Endothelial cell of umbilical vein (primary cell): Measurements from ENCODE around the gene DMWD. TPM values are rescaled to one million over a fixed set of nuclear protein-coding genes. Genes with fewer than 3 reads are reported as not detected.

Source experiments
- BruUV-seq: library from RNA; stranded (reverse); fragments of 400-500 nt; replicated peaks from 2 replicates; lab custom pipeline; 2021; lab: Mats Ljungman, UMichigan
- CTCF ChIA-PET: fragments of 300-600, 350-600 bp; sonication (Branson Sonifier 250); formaldehyde crosslinking; loops from one replicate; lab custom pipeline; 2021; ENCODE audit warnings: antibody characterized with exemption, inconsistent platforms; lab: Charles Lee
- POLR2A ChIA-PET: fragments of 300-600, 350-600 bp; sonication (Branson Sonifier 250); formaldehyde crosslinking; loops from one replicate; lab custom pipeline; 2021; ENCODE audit warnings: antibody characterized with exemption, inconsistent platforms; lab: Charles Lee
- DNase-seq: peaks from one replicate; pipeline ENCODE4 v3.0.0-alpha.2; 2011; ENCODE audit warnings: low read depth, low spot score
- FAIRE-seq: peaks from 2 replicates; lab custom pipeline; 2011; peaks lifted over from hg19 to GRCh38; lab: Jason Lieb, UNC
- H2AFZ ChIP-seq: 2 replicates; pipeline ENCODE4 v1.6.0; 2012; ENCODE audit warnings: low read depth, low read length, control low read depth, inconsistent platforms
- H3K27ac ChIP-seq: 2 replicates; pipeline ENCODE4 v1.5.1; 2011; ENCODE audit warnings: low read depth, mild to moderate bottlenecking, control low read depth, low read length, moderate library complexity; ENCODE audit not compliant: insufficient read depth
- H3K27me3 ChIP-seq, 2 experiments: 2 replicates each; pipeline versions ENCODE4 v1.6.0 to v1.6.1; 2011; ENCODE audit warnings: low read length in 2 of 2, mixed read lengths in 1 of 2; ENCODE audit not compliant: control insufficient read depth in 2 of 2, insufficient read depth in 2 of 2
- H3K36me3 ChIP-seq, 2 experiments: 2 replicates in 1 of 2; 3 replicates in 1 of 2; pipeline ENCODE4 v1.5.1; 2011; ENCODE audit warnings: low read length in 2 of 2, mild to moderate bottlenecking in 1 of 2, moderate library complexity in 1 of 2; ENCODE audit not compliant: control insufficient read depth in 2 of 2, insufficient read depth in 2 of 2; ENCODE audit errors: extremely low read depth in 1 of 2
- H3K4me1 ChIP-seq: 3 replicates; pipeline ENCODE4 v1.5.1; 2011; ENCODE audit warnings: mild to moderate bottlenecking, low read length; ENCODE audit not compliant: control insufficient read depth, insufficient read depth; ENCODE audit errors: extremely low read depth
- H3K4me2 ChIP-seq: 2 replicates; pipeline ENCODE4 v1.6.1; 2011; ENCODE audit warnings: low read length, control low read depth, mixed read lengths; ENCODE audit not compliant: insufficient read depth
- H3K4me3 ChIP-seq, 3 experiments: fragments of 200-600 bp in 1 of 3; sonication (generic), shearing (Covaris generic) in 1 of 3; replicated peaks in 1 of 3; 2 replicates each; pipeline ENCODE4 v1.5.1; 2011 to 2016; ENCODE audit warnings: control low read depth in 3 of 3, low read length in 3 of 3, mild to moderate bottlenecking in 2 of 3, inconsistent platforms in 1 of 3, low read depth in 1 of 3, moderate library complexity in 1 of 3; ENCODE audit not compliant: insufficient read depth in 1 of 3
- H3K79me2 ChIP-seq: 2 replicates; pipeline ENCODE4 v1.6.0; 2012; ENCODE audit warnings: low read length, inconsistent platforms; ENCODE audit not compliant: control insufficient read depth, insufficient read depth
- H3K9ac ChIP-seq: replicated peaks from 2 replicates; pipeline ENCODE3; 2011; ENCODE audit warnings: low read length, control low read depth; ENCODE audit not compliant: insufficient read depth; ENCODE audit errors: extremely low read depth
- H3K9me1 ChIP-seq: replicated peaks from 3 replicates; pipeline ENCODE4 v1.6.0; 2011; ENCODE audit warnings: mild to moderate bottlenecking, low read length; ENCODE audit not compliant: control insufficient read depth, insufficient read depth; ENCODE audit errors: extremely low read depth
- H3K9me3 ChIP-seq: replicated peaks from 2 replicates; pipeline ENCODE4 v1.5.1; 2012; ENCODE audit warnings: low read length, inconsistent platforms; ENCODE audit not compliant: control insufficient read depth, insufficient read depth
- H4K20me1 ChIP-seq: replicated peaks from 2 replicates; pipeline ENCODE3; 2011; ENCODE audit warnings: mild to moderate bottlenecking, low read length; ENCODE audit not compliant: control insufficient read depth, insufficient read depth; ENCODE audit errors: extremely low read depth
- CTCF ChIP-seq, 2 donors: IDR thresholded peaks; 1 replicate in 1 of 2; 2 replicates in 1 of 2; pipeline ENCODE4 v1.5.1; 2011; ENCODE audit warnings: low read length in 2 of 2, mild to moderate bottlenecking in 2 of 2, moderate library complexity in 2 of 2, control low read depth in 1 of 2, inconsistent platforms in 1 of 2, low read depth in 1 of 2; ENCODE audit not compliant: insufficient read depth in 1 of 2; ENCODE audit errors: extremely low read depth in 1 of 2
- EZH2 ChIP-seq: IDR thresholded peaks from 2 replicates; pipeline ENCODE4 v1.6.1; 2012; ENCODE audit warnings: borderline replicate concordance, low read depth, mild to moderate bottlenecking, moderate library complexity, low read length, inconsistent platforms; ENCODE audit not compliant: severe bottlenecking
- FOS ChIP-seq: IDR thresholded peaks from 2 replicates; pipeline ENCODE4 v1.6.1; 2011; ENCODE audit warnings: mild to moderate bottlenecking, low read length, moderate library complexity, borderline replicate concordance; ENCODE audit not compliant: insufficient read depth
- GATA2 ChIP-seq: IDR thresholded peaks from 2 replicates; pipeline ENCODE4 v1.7.0; 2011; ENCODE audit warnings: low read depth, mild to moderate bottlenecking, moderate library complexity, mixed read lengths, low read length; ENCODE audit not compliant: insufficient read length, insufficient read depth
- JUN ChIP-seq: IDR thresholded peaks from 2 replicates; pipeline ENCODE4 v1.6.1; 2011; ENCODE audit warnings: borderline replicate concordance, low read depth; ENCODE audit not compliant: insufficient read length, insufficient read depth
- MAX ChIP-seq: IDR thresholded peaks from 2 replicates; pipeline ENCODE4 v1.6.1; 2011; ENCODE audit not compliant: insufficient read depth, insufficient read length
- MYC ChIP-seq: IDR thresholded peaks from one replicate; pipeline ENCODE4 v1.6.1; 2011; ENCODE audit warnings: mild to moderate bottlenecking, low read depth, low read length
- POLR2A ChIP-seq: IDR thresholded peaks from 2 replicates; pipeline ENCODE4 v1.6.1; 2012; ENCODE audit warnings: low read depth, mild to moderate bottlenecking, control low read depth, low read length
- POLR2AphosphoS5 ChIP-seq: IDR thresholded peaks from 2 replicates; pipeline ENCODE4 v1.6.1; 2012; ENCODE audit warnings: low read depth, mild to moderate bottlenecking, control low read depth, low read length, moderate library complexity; ENCODE audit not compliant: insufficient read depth
- dilution Hi-C: fragments of 300-500 bp; cut with MboI; formaldehyde crosslinking; loops from one replicate; pipeline ENCODE4 v1.15.0; 2019; ENCODE audit warnings: low sequenced_read_pairs; ENCODE audit not compliant: extremely low pct_ligation_motif_present
- intact Hi-C: fragments of 100-400 bp; cut with micrococcal nuclease; formaldehyde crosslinking; loops from one replicate; pipeline ENCODE4 v1.10.0; 2022
- polyA plus RNA-seq, 4 experiments: library from polyadenylated mRNA; depleted of rRNA in 3 of 4; stranded (reverse) in 3 of 4; unstranded in 1 of 4; fragments of >200 nt; gene quantifications; 2 replicates each; pipeline versions ENCODE4 v1.2.1 to v1.2.3, GENCODE V29; 2011 to 2012; ENCODE audit warnings: missing spikeins in 1 of 4
- total RNA-seq: library from RNA; stranded (reverse); gene quantifications from 2 replicates; pipeline ENCODE4 v1.2.3, GENCODE V29; 2021

Gene DMWD
- total and polyA plus RNA-seq, 2 donors (not counting 3 experiments of a cell fraction or from before 2014, with no cell fraction given): 36.9 to 81.1 TPM

GRCh38 chr19:45821103-45821521 lies 28.5 kb upstream of the DMWD start:
- dilution Hi-C loops (no loop called here), intact Hi-C loops (no loop called here)
- no peaks in the 10 kb centered on the region for H3K79me2 ChIP-seq
- H3K27ac ChIP-seq: peak overlapping the region; percentile 58
- no peaks in the 10 kb centered on the region for H3K27me3 ChIP-seq
- H3K36me3 ChIP-seq: peaks cover 9 to 29% of the 10 kb centered on the region in 2 experiments
- TF ChIP-seq JUN (no peak), CTCF (IDR thresholded peaks at IDR 0.05; ENCODE audit: extremely low read depth in 1 of 2, insufficient read depth in 1 of 2, low read depth in 1 of 2, low read length in 2 of 2) (no peak), POLR2AphosphoS5 (no peak), MAX (no peak), MYC (no peak), FOS (no peak), EZH2 (no peak), POLR2A (no peak), GATA2 (no peak)
- no peaks in the 10 kb centered on the region for H4K20me1 ChIP-seq
- no peak for DNase-seq
- POLR2A ChIA-PET: interaction anchor here (1.2 kb wide), 1 partner anchor 11 kb away, joined by 3 read pairs; no protein-coding TSS in a partner anchor
- BruUV-seq: no TSS peak
- H3K9ac ChIP-seq: no peak overlapping the region
- no peak overlapping the region for H2AFZ ChIP-seq
- H3K9me3 ChIP-seq: no peaks in the 10 kb centered on the region
- H3K4me1 ChIP-seq: peaks cover 17% of the 10 kb centered on the region
- H3K4me3 ChIP-seq: no peak overlapping the region
- H3K4me2 ChIP-seq: no peak overlapping the region
- CTCF ChIA-PET: interaction anchor here (2.3 to 2.4 kb wide), 2 partner anchors 22 to 51 kb away, joined by 7 to 12 read pairs; partner anchors contain the start of gene SIX5
- FAIRE-seq: no peak
- no peaks in the 10 kb centered on the region for H3K9me1 ChIP-seq
